ENCODE data around the gene CHRNA10.

CHRNA10 gene

GRCh38 chr11:3632070-3632660, 39.0 kb downstream of the CHRNA10 start:
- DNase-seq (ENCODE audit: low read depth): no peak

GRCh38 chr11:3631331-3631730, 39.9 kb downstream of the CHRNA10 start:
- DNase-seq (ENCODE audit: low read depth): no peak

GRCh38 chr11:3627291-3627690, 43.9 kb downstream of the CHRNA10 start:
- no peak for DNase-seq (ENCODE audit: low read depth)

GRCh38 chr11:3626250-3626960, 44.8 kb downstream of the CHRNA10 start:
- DNase-seq (ENCODE audit: low read depth): no peak

- no peak for DNase-seq (ENCODE audit: low read depth)
These were observed 47.3 kb downstream of the CHRNA10 start for GRCh38 chr11:3623767-3624458.

GRCh38 chr11:3623121-3623520, 48.1 kb downstream of the CHRNA10 start:
- no peak for DNase-seq (ENCODE audit: low read depth)

GRCh38 chr11:3622521-3622920, 48.7 kb downstream of the CHRNA10 start:
- DNase-seq (ENCODE audit: low read depth): no peak

- DNase-seq (ENCODE audit: low read depth): no peak
These were observed 53.2 kb downstream of the CHRNA10 start for GRCh38 chr11:3617990-3618389.

- DNase-seq (ENCODE audit: low read depth): no peak
These were observed 54.3 kb downstream of the CHRNA10 start for GRCh38 chr11:3616721-3617460.

GRCh38 chr11:3615998-3616397, 55.2 kb downstream of the CHRNA10 start:
- no peak for DNase-seq (ENCODE audit: low read depth)
